Pancreas (tissue), 10 donors: Measurements from ENCODE around the gene DYNLT1. TPM values are rescaled to one million over a fixed set of nuclear protein-coding genes. Genes with fewer than 3 reads are reported as not detected.

Experiments
- ATAC-seq, 4 donors: fragments of 200-7000 bp; cut with Tn5 transposase; one replicate each; pipeline versions ENCODE4 v1.8.0 to v1.9.1; 2020; ENCODE audit warnings: mild to moderate bottlenecking in 4 of 4, moderate library complexity in 4 of 4
- DNase-seq, 6 donors: peaks; one replicate each; pipeline ENCODE4 v3.0.0-alpha.2; 2020
- FAIRE-seq: peaks from 2 replicates; lab custom pipeline; 2012; peaks lifted over from hg19 to GRCh38; lab: Jason Lieb, UNC
- H3K27ac ChIP-seq, 4 donors: fragments of 200-600 bp; sonication (generic); 1 replicate in 3 of 4; 2 replicates in 1 of 4; pipeline versions ENCODE4 v1.5.0 to v1.8.0; 2020
- H3K27me3 ChIP-seq, 4 donors: fragments of 200-600 bp; one replicate each; pipeline ENCODE4 v1.8.0; 2021
- H3K36me3 ChIP-seq, 3 donors: fragments of 200-600 bp; sonication (generic) in 1 of 3; one replicate each; pipeline versions ENCODE4 v1.5.0 to v1.8.0; 2020 to 2021
- H3K4me1 ChIP-seq, 3 donors: fragments of 200-600 bp; one replicate each; pipeline ENCODE4 v1.8.0; 2021
- H3K4me3 ChIP-seq, 4 donors: fragments of 200-600 bp; sonication (generic) in 2 of 4; one replicate each; pipeline versions ENCODE4 v1.5.0 to v1.8.0; 2020 to 2021
- H3K9me3 ChIP-seq, 4 donors: fragments of 200-600 bp; one replicate each; pipeline ENCODE4 v1.8.0; 2021
- CTCF ChIP-seq, 4 donors: fragments of 200-600 bp; sonication (generic) in 3 of 4; IDR thresholded peaks; one replicate each; pipeline versions ENCODE4 v1.5.0 to v1.8.0; 2021; ENCODE audit warnings: antibody characterized with exemption in 4 of 4
- WGBS, 2 donors: extraction: QIAGEN DNeasy Blood & Tissue Kit; methylation state at CpG; one replicate each; pipeline ENCODE4 v1.1.7; 2013; 5-methylcytosine and 5-hydroxymethylcytosine counted together
- intact Hi-C, 3 donors: fragments of 100-400 bp; cut with DNase I; formaldehyde crosslinking; loops; one replicate each; pipeline versions ENCODE4 v1.11.1 to v1.14.2; 2022
- polyA plus RNA-seq, 2 donors: library from polyadenylated mRNA; stranded (reverse); fragments of 200-250 nt; gene quantifications; one replicate each; pipeline ENCODE4 v1.2.3, GENCODE V29; 2013
- total RNA-seq, 6 donors: library from RNA; stranded (reverse); fragmentation: NEBNext Ultra II Directional in 4 of 6; extraction: Animal tissue kit (Norgen Biotek cat#: 25700) in 4 of 6; gene quantifications; one replicate each; pipeline versions ENCODE4 v1.2.1 to v1.2.4, GENCODE V29; 2021 to 2023
- donor health status: healthy with polysubstance abuse.
- donor health status: DM: no; HTN: no; CAD: no; lungs with moderate emphysema.
- donor health status: DM: no; HTN: no; CAD: no.
- donor health status: control.
- donor health status: control.
- donor health status: Bipolar disorder and iron deficiency.
- donor health status: DM: yes; HTN: yes; CAD: no.
- donor health status: DM: no; HTN: no; CAD: no.
- donor health status: DM: no; HTN: no; CAD: no.
- donor health status: DM: yes; HTN: yes; CAD: no.

Gene DYNLT1
- total and polyA plus RNA-seq, 8 donors, result 19.0 to 80.9 (median 36.8) TPM

GRCh38 chr6:158627940-158628211 is 16.7 kb downstream of the DYNLT1 start:
- FAIRE-seq, result no peak
- no peak for ATAC-seq
- peaks cover 2 to 28% (median 3%) of the 10 kb centered on the region in 3 donors for H3K36me3 ChIP-seq
- H3K9me3 ChIP-seq, result no peaks in the 10 kb centered on the region
- H3K27ac ChIP-seq, result no peak overlapping the region
- no peak overlapping the region for H3K4me3 ChIP-seq
- WGBS, 2 donors, result 62 to 72% methylated on average over 9 of the region's 9 CpGs
- intact Hi-C loops, result no loop called here
- no peak for TF ChIP-seq CTCF (IDR thresholded peaks at IDR 0.05)
- peaks cover 4 to 9% (median 9%) of the 10 kb centered on the region in 3 donors for H3K4me1 ChIP-seq
- H3K27me3 ChIP-seq, result no peaks in the 10 kb centered on the region
- no peak for DNase-seq

GRCh38 chr6:158627168-158627939 is 17.2 kb downstream of the DYNLT1 start:
- DNase-seq (no peak), FAIRE-seq (no peak), ATAC-seq (no peak)
- no peaks in the 10 kb centered on the region for H3K9me3 ChIP-seq
- no peak overlapping the region for H3K4me3 ChIP-seq
- H3K4me1 ChIP-seq, result peaks cover 3 to 9% (median 9%) of the 10 kb centered on the region in 3 donors
- peaks cover 2 to 26% (median 3%) of the 10 kb centered on the region in 3 donors for H3K36me3 ChIP-seq
- H3K27me3 ChIP-seq, result no peaks in the 10 kb centered on the region
- no peak overlapping the region for H3K27ac ChIP-seq
- 85 to 87% methylated on average over 20 of the region's 20 CpGs for WGBS, 2 donors
- intact Hi-C loops, result no loop called here
- TF ChIP-seq CTCF (IDR thresholded peaks at IDR 0.05), result no peak

GRCh38 chr6:158626360-158627167 is 18.0 kb downstream of the DYNLT1 start:
- H3K27ac ChIP-seq, result no peak overlapping the region
- intact Hi-C loops, result no loop called here
- FAIRE-seq, result no peak
- H3K9me3 ChIP-seq, result no peaks in the 10 kb centered on the region
- H3K36me3 ChIP-seq, result peaks cover 2 to 30% (median 3%) of the 10 kb centered on the region in 3 donors
- peaks cover 0 to 9% (median 5%) of the 10 kb centered on the region in 3 donors for H3K4me1 ChIP-seq
- no peak for ATAC-seq
- no peaks in the 10 kb centered on the region for H3K27me3 ChIP-seq
- no peak for TF ChIP-seq CTCF (IDR thresholded peaks at IDR 0.05)
- DNase-seq, result no peak
- no peak overlapping the region for H3K4me3 ChIP-seq
- WGBS, 2 donors, result 69 to 74% methylated on average over 6 of the region's 6 CpGs

GRCh38 chr6:158625881-158626305 is 18.6 kb downstream of the DYNLT1 start:
- intact Hi-C loops, result no loop called here
- no peak for FAIRE-seq
- H3K4me3 ChIP-seq, result no peak overlapping the region
- H3K27ac ChIP-seq, result no peak overlapping the region
- H3K36me3 ChIP-seq, result peaks cover 2 to 37% (median 3%) of the 10 kb centered on the region in 3 donors
- H3K4me1 ChIP-seq, result peaks cover 0 to 9% (median 2%) of the 10 kb centered on the region in 3 donors
- no peak for DNase-seq
- H3K27me3 ChIP-seq, result no peaks in the 10 kb centered on the region
- no peak for TF ChIP-seq CTCF (IDR thresholded peaks at IDR 0.05)
- WGBS, 2 donors, result 91 to 94% methylated on average over 15 of the region's 15 CpGs
- ATAC-seq, result no peak
- no peaks in the 10 kb centered on the region for H3K9me3 ChIP-seq
